OCI-LY7 (cell line): ENCODE results near the gene RPP30.

ENCODE experiments used
- EZH2phosphoT487 ChIP-seq: fragments of 200-600 bp; sonication (generic); IDR thresholded peaks from 2 replicates; pipeline ENCODE4 v1.6.1; 2018; ENCODE audit warnings: low read depth, borderline replicate concordance, mild to moderate bottlenecking, mixed run types, antibody characterized with exemption, low read length, moderate library complexity, mixed read lengths
- TF ChIP-seq, protein P1 (sequence below): fragments of 200-600 bp; sonication (generic); conservative IDR thresholded peaks from 2 replicates; pipeline ENCODE4 v1.5.1; 2014; ENCODE audit warnings: mild to moderate bottlenecking, antibody characterized with exemption, low read length, moderate library complexity, mixed read lengths

DNA sequence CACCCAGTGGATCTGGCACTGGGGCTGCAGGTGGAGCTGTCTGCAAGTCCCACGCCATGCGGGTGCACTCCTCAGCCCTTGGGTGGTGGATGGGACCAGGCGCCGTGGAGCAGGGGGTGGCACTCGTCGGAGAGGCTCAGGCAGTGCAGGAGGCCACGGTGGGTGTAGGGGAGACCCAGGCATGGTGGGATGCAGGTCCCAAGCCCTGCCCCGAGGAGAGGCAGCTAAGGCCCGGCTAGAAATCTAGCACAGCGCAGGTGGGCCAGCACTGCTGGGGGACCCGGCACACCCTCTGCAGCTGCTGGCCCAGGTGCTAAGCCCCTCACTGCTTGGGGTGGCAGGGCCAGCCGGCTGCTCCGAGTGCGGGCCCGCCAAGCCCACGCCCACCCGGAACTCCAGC, 39.7 kb upstream of the RPP30 start:
- TF ChIP-seq, protein P1, sequence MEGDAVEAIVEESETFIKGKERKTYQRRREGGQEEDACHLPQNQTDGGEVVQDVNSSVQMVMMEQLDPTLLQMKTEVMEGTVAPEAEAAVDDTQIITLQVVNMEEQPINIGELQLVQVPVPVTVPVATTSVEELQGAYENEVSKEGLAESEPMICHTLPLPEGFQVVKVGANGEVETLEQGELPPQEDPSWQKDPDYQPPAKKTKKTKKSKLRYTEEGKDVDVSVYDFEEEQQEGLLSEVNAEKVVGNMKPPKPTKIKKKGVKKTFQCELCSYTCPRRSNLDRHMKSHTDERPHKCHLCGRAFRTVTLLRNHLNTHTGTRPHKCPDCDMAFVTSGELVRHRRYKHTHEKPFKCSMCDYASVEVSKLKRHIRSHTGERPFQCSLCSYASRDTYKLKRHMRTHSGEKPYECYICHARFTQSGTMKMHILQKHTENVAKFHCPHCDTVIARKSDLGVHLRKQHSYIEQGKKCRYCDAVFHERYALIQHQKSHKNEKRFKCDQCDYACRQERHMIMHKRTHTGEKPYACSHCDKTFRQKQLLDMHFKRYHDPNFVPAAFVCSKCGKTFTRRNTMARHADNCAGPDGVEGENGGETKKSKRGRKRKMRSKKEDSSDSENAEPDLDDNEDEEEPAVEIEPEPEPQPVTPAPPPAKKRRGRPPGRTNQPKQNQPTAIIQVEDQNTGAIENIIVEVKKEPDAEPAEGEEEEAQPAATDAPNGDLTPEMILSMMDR: no peak
- TF ChIP-seq EZH2phosphoT487: no peak
